ENCODE data around the gene MPRIP. TPM values are rescaled to one million over a fixed set of nuclear protein-coding genes. Genes with fewer than 3 reads are reported as not detected.

The MPRIP gene
- total RNA-seq, 1 experiment from 2014 or later: 284 TPM

- no peaks in the 10 kb centered on the region for H3K9me3 ChIP-seq
- Mint-ChIP-seq H3K9me3 (ENCODE audit: unreplicated experiment) (no peaks in the 10 kb centered on the region), H3K36me3 (ENCODE audit: insufficient read depth, unreplicated experiment) (peaks cover 8% of the 10 kb centered on the region), H3K4me1 (ENCODE audit: low read depth, unreplicated experiment) (peaks cover 55% of the 10 kb centered on the region), H3K27ac (ENCODE audit: unreplicated experiment) (peak overlapping the region; percentile 94), H3K4me3 (ENCODE audit: unreplicated experiment) (no peak overlapping the region), H3K27me3 (ENCODE audit: insufficient read depth, unreplicated experiment) (no peaks in the 10 kb centered on the region)
- POLR2A ChIA-PET: interaction anchor here (0.6 to 2.3 kb wide), 4 partner anchors 19 to 105 kb away, joined by 3 to 22 read pairs (median 5); partner anchors contain the start of gene MPRIP
- CTCF ChIA-PET: interaction anchor here (0.6 to 1.6 kb wide), 5 partner anchors 7 to 123 kb away, joined by 3 to 10 read pairs (median 5); partner anchors contain the start of gene MPRIP
- peaks cover 61% of the 10 kb centered on the region for H3K4me1 ChIP-seq
- DNase-seq: no peak
- no peaks in the 10 kb centered on the region for H3K27me3 ChIP-seq (replicated peaks; ENCODE audit: control insufficient read depth, insufficient read depth, low read length)
- no peak overlapping the region for H3K4me3 ChIP-seq (ENCODE audit: low read depth, low read length)
- BruUV-seq (replicated peaks): no TSS peak
- no peaks in the 10 kb centered on the region for H3K36me3 ChIP-seq (ENCODE audit: control insufficient read depth, insufficient read depth, low read length)
- intact Hi-C loops (cut with micrococcal nuclease; ENCODE audit: unreplicated experiment): no loop called here
- TF ChIP-seq, protein P1, sequence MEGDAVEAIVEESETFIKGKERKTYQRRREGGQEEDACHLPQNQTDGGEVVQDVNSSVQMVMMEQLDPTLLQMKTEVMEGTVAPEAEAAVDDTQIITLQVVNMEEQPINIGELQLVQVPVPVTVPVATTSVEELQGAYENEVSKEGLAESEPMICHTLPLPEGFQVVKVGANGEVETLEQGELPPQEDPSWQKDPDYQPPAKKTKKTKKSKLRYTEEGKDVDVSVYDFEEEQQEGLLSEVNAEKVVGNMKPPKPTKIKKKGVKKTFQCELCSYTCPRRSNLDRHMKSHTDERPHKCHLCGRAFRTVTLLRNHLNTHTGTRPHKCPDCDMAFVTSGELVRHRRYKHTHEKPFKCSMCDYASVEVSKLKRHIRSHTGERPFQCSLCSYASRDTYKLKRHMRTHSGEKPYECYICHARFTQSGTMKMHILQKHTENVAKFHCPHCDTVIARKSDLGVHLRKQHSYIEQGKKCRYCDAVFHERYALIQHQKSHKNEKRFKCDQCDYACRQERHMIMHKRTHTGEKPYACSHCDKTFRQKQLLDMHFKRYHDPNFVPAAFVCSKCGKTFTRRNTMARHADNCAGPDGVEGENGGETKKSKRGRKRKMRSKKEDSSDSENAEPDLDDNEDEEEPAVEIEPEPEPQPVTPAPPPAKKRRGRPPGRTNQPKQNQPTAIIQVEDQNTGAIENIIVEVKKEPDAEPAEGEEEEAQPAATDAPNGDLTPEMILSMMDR (IDR thresholded peaks at IDR 0.05; ENCODE audit: insufficient read depth in 1 of 2, low read depth in 1 of 2, low read length in 1 of 2, severe bottlenecking in 1 of 2, unreplicated experiment in 1 of 2): no peak
Measured at GRCh38 chr17:17022011-17022410, 20.2 kb upstream of the MPRIP start.

DNA sequence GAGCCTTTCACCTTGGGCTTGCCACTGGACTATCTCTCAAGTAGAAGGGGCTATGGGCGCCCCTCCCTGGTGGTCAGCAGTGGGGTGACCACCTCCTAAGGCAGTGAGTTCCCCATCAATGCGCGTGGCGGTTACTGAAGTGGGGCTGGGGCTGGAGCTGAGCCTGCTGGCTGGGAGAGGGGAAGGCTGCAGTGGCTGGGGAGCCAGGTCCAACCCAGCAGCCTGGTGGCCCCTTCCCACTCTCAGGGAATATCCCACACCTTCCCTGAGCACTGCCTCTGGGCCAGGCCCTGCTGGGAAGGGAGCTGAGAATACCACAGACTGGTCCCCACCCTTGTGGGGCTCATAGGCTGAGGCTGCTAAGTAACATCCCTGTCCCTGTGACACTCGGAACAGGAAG, 19.8 kb upstream of the MPRIP start:
- H3K9me3 ChIP-seq: no peaks in the 10 kb centered on the region
- H3K4me1 ChIP-seq: peaks cover 65% of the 10 kb centered on the region
- Mint-ChIP-seq H3K4me1 (ENCODE audit: low read depth, unreplicated experiment) (peaks cover 53% of the 10 kb centered on the region), H3K27me3 (ENCODE audit: insufficient read depth, unreplicated experiment) (no peaks in the 10 kb centered on the region), H3K36me3 (ENCODE audit: insufficient read depth, unreplicated experiment) (peaks cover 8% of the 10 kb centered on the region), H3K4me3 (ENCODE audit: unreplicated experiment) (no peak overlapping the region), H3K27ac (ENCODE audit: unreplicated experiment) (peak overlapping the region; percentile 94), H3K9me3 (ENCODE audit: unreplicated experiment) (no peaks in the 10 kb centered on the region)
- POLR2A ChIA-PET: interaction anchor here (2.3 kb wide), 1 partner anchor 19 kb away, joined by 22 read pairs; the partner anchor contains the start of gene MPRIP
- no peaks in the 10 kb centered on the region for H3K27me3 ChIP-seq (replicated peaks; ENCODE audit: control insufficient read depth, insufficient read depth, low read length)
- no peak overlapping the region for H3K4me3 ChIP-seq (ENCODE audit: low read depth, low read length)
- CTCF ChIA-PET: interaction anchor here (1.6 kb wide), 1 partner anchor 10 kb away, joined by 6 read pairs; no protein-coding TSS in a partner anchor
- DNase-seq: no peak
- no peaks in the 10 kb centered on the region for H3K36me3 ChIP-seq (ENCODE audit: control insufficient read depth, insufficient read depth, low read length)
- BruUV-seq (replicated peaks): no TSS peak
- TF ChIP-seq, protein P1 (IDR thresholded peaks at IDR 0.05; ENCODE audit: insufficient read depth in 1 of 2, low read depth in 1 of 2, low read length in 1 of 2, severe bottlenecking in 1 of 2, unreplicated experiment in 1 of 2): no peak
- intact Hi-C loops (cut with micrococcal nuclease; ENCODE audit: unreplicated experiment): no loop called here

GRCh38 chr17:17024778-17025300, 17.4 kb upstream of the MPRIP start:
- CTCF ChIA-PET: no interaction called here
- no peaks in the 10 kb centered on the region for H3K9me3 ChIP-seq
- no peaks in the 10 kb centered on the region for H3K36me3 ChIP-seq (ENCODE audit: control insufficient read depth, insufficient read depth, low read length)
- H3K4me1 Mint-ChIP-seq (ENCODE audit: low read depth, unreplicated experiment): peaks cover 53% of the 10 kb centered on the region
- intact Hi-C loops (cut with micrococcal nuclease; ENCODE audit: unreplicated experiment): no loop called here
- no peak for DNase-seq
- TF ChIP-seq, protein P1 (IDR thresholded peaks at IDR 0.05; ENCODE audit: insufficient read depth in 1 of 2, low read depth in 1 of 2, low read length in 1 of 2, severe bottlenecking in 1 of 2, unreplicated experiment in 1 of 2): no peak
- H3K4me1 ChIP-seq: peaks cover 65% of the 10 kb centered on the region
- H3K27ac Mint-ChIP-seq (ENCODE audit: unreplicated experiment): peak overlapping the region; percentile 76
- peaks cover 10% of the 10 kb centered on the region for H3K36me3 Mint-ChIP-seq (ENCODE audit: insufficient read depth, unreplicated experiment)
- no TSS peak for BruUV-seq (replicated peaks)
- H3K27me3 ChIP-seq (replicated peaks; ENCODE audit: control insufficient read depth, insufficient read depth, low read length): no peaks in the 10 kb centered on the region
- H3K4me3 ChIP-seq (ENCODE audit: low read depth, low read length): no peak overlapping the region
- POLR2A ChIA-PET: no interaction called here
- H3K9me3 Mint-ChIP-seq (ENCODE audit: unreplicated experiment): no peaks in the 10 kb centered on the region
- no peak overlapping the region for H3K4me3 Mint-ChIP-seq (ENCODE audit: unreplicated experiment)
- H3K27me3 Mint-ChIP-seq (ENCODE audit: insufficient read depth, unreplicated experiment): no peaks in the 10 kb centered on the region
